GM12878 (cell line): ENCODE data around the gene FOXP1. TPM values are rescaled to one million over a fixed set of nuclear protein-coding genes. Genes with fewer than 3 reads are reported as not detected.

Experiments used
- CBFB ChIP-seq: IDR thresholded peaks from 2 replicates; pipeline ENCODE4 v1.6.1; 2016; ENCODE audit warnings: antibody characterized with exemption, low read depth
- CHD2 ChIP-seq: IDR thresholded peaks from 2 replicates; pipeline ENCODE4 v1.6.1; 2011; ENCODE audit warnings: low read depth, low read length, improper control_type of control experiment, borderline replicate concordance
- KDM1A ChIP-seq: fragments of 200-600 bp; sonication (generic); IDR thresholded peaks from 2 replicates; pipeline ENCODE4 v1.6.1; 2016; ENCODE audit warnings: borderline replicate concordance
- MTA2 ChIP-seq: fragments of 450-650 bp; IDR thresholded peaks from 2 replicates; pipeline ENCODE4 v1.6.1; 2016; ENCODE audit warnings: low read depth, mild to moderate bottlenecking, moderate library complexity
- PML ChIP-seq: IDR thresholded peaks from 2 replicates; pipeline ENCODE4 v1.6.1; 2012; ENCODE audit warnings: low read length, inconsistent platforms
- POLR2A ChIP-seq: IDR thresholded peaks from 2 replicates; pipeline ENCODE4 v1.6.1; 2011; ENCODE audit warnings: low read depth, mild to moderate bottlenecking, low read length
- SIN3A ChIP-seq: IDR thresholded peaks from 2 replicates; pipeline ENCODE4 v1.6.1; 2012; ENCODE audit warnings: low read depth, low read length, improper control_type of control experiment
- SRF ChIP-seq, 2 experiments: IDR thresholded peaks; 2 replicates each; pipeline ENCODE4 v1.6.1; 2011; ENCODE audit warnings: low read depth in 2 of 2, low read length in 2 of 2, mild to moderate bottlenecking in 1 of 2, moderate library complexity in 1 of 2
- TCF12 ChIP-seq: IDR thresholded peaks from 2 replicates; pipeline ENCODE4 v1.6.1; 2011; ENCODE audit warnings: low read depth, mild to moderate bottlenecking, low read length
- polyA plus RNA-seq, 11 experiments: library from polyadenylated mRNA; depleted of rRNA in 4 of 11; unstranded in 6 of 11; stranded (reverse) in 5 of 11; fragments of >200 nt; fragmentation: Nextera tagmentation in 4 of 11; fragmentation: Illumina TruSeq in 1 of 11; extraction: Ambion mirVana in 4 of 11; extraction: Trizol in 1 of 11; gene quantifications; 1 replicate in 1 of 11; 2 replicates in 10 of 11; pipeline versions ENCODE4 v1.2.1 to v1.2.3, GENCODE V29; 2011 to 2016; ENCODE audit warnings: inconsistent platforms in 2 of 11, missing spikeins in 2 of 11, low read depth in 1 of 11
- total RNA-seq, 4 experiments: library from RNA; depleted of rRNA in 3 of 4; stranded (reverse); fragments of >200 nt in 3 of 4; fragmentation: Illumina TruSeq in 1 of 4; extraction: Trizol in 1 of 4; gene quantifications; 2 replicates each; pipeline versions ENCODE4 v1.2.1 to v1.2.3, GENCODE V29; 2013 to 2021
- TF ChIP-seq, protein P1 (sequence below): fragments of 150-350 bp; IDR thresholded peaks from 2 replicates; pipeline ENCODE4 v1.6.1; 2016; ENCODE audit warnings: low read depth, low read length
- TF ChIP-seq, protein P2 (sequence below): IDR thresholded peaks from 2 replicates; pipeline ENCODE4 v1.6.1; 2011; ENCODE audit warnings: low read depth, mild to moderate bottlenecking, low read length, moderate library complexity, borderline replicate concordance; ENCODE audit errors: extremely low read depth

FOXP1 gene
- total and polyA plus RNA-seq, 10 of the 15 experiments (the other 5 are each of a cell fraction or from before 2014, with no cell fraction given) = 0.05 to 1.6 (median 0.20) TPM; not detected in 1

DNA sequence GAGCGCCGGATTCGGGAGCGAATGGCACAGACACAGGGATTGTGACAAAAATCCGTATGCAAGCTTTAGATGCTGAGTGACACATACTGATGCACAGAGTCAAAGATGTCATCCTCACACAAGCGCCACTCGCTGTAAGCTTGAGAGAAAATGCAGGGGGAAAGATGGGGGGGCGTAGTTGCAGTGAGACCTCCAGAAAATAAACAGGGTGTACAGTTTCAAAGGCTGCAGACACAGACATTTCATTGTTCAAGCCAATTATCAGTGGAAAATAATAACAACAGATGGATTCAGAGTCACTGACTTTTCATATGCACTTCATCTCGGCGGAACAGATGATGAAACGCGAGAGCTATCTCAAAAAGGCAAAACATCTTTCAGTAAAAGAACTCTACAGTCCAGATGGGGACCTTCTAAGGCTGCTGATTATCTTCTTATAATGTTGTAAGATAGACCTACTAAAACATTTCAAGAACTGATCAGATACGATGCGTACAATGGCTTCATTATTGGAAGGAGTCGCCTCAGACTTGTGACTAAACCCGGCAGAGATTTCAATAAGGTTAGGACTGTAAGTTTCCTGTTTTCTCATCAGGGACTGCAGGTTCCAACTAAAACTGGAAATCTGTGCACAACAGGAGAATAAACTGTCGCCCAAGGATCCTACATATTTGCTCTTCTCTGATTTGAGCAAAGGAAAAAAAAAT, 275.4 kb downstream of the FOXP1 start (continued):
- TF ChIP-seq, protein P1, sequence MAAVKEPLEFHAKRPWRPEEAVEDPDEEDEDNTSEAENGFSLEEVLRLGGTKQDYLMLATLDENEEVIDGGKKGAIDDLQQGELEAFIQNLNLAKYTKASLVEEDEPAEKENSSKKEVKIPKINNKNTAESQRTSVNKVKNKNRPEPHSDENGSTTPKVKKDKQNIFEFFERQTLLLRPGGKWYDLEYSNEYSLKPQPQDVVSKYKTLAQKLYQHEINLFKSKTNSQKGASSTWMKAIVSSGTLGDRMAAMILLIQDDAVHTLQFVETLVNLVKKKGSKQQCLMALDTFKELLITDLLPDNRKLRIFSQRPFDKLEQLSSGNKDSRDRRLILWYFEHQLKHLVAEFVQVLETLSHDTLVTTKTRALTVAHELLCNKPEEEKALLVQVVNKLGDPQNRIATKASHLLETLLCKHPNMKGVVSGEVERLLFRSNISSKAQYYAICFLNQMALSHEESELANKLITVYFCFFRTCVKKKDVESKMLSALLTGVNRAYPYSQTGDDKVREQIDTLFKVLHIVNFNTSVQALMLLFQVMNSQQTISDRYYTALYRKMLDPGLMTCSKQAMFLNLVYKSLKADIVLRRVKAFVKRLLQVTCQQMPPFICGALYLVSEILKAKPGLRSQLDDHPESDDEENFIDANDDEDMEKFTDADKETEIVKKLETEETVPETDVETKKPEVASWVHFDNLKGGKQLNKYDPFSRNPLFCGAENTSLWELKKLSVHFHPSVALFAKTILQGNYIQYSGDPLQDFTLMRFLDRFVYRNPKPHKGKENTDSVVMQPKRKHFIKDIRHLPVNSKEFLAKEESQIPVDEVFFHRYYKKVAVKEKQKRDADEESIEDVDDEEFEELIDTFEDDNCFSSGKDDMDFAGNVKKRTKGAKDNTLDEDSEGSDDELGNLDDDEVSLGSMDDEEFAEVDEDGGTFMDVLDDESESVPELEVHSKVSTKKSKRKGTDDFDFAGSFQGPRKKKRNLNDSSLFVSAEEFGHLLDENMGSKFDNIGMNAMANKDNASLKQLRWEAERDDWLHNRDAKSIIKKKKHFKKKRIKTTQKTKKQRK = no peak
- TF ChIP-seq POLR2A (no peak), SIN3A (no peak), TCF12 (no peak), KDM1A (no peak), PML (no peak), CBFB (no peak), MTA2 (no peak), CHD2 (no peak), SRF (IDR thresholded peaks at IDR 0.05; ENCODE audit: low read depth in 2 of 2, low read length in 2 of 2) (no peak)
- TF ChIP-seq, protein P2, sequence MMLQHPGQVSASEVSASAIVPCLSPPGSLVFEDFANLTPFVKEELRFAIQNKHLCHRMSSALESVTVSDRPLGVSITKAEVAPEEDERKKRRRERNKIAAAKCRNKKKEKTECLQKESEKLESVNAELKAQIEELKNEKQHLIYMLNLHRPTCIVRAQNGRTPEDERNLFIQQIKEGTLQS = no peak
